NCI-H82 treated with DMSO at 0.1 percent for 48 hours (cell line): ENCODE data around the gene EFNA5.

Source experiments
- DNase-seq: peaks from one replicate; lab custom pipeline; 2025; ENCODE audit not compliant: unreplicated experiment; lab: John Stamatoyannopoulos, UW

The EFNA5 gene

GRCh38 chr5:107670932-107671741, at the start of gene EFNA5:
Gene EFNA5 (minus strand): TSS chr5:107670937.
- no peak for DNase-seq

DNA sequence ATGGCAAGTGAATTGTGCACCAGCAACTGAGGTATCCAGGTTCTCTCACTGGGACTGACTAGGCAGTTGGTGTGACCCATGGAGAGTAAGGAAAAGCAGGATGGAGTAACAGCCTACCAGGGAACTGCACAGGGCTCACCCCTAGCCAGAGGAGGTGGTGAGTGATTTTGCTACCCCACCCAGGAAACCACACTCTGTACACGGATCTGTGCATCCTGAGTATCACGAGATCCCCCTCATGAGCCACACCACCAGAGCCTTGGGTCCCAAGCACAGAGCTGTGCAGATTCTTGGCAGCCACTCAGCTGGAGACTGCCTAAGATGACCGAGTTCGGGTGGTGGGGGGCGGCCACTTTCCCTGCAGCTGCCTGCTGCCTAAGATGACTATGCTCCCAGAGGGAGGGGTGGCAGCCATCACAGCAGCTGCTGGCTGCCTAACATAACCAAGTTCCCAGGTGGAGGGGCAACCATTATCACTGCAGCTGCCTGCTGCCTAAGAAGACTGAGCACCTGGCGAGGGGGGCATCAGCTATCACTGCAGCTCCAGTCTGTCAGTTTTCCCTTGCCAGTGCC, 48.4 kb upstream of the EFNA5 start:
- DNase-seq, result no peak

GRCh38 chr5:107717816-107718215, 47.1 kb upstream of the EFNA5 start:
- DNase-seq, result no peak

DNA sequence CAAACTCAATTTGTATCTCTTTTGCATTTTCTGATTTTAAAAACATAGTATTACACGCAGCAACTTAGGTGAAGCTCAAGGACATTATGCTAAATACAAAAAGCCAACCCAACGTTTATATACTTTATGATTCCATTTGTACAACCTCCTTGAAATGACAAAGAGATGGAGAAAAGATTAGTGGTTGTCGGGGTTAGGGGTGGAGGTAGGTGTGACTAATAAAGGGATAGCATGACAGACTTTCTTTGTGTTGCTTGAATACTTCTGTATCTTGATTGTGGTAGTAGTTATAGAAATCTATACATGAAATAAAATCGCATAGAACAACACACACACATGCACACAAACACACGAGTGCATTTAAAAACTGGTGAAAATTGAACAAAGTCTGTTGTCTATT, 42.5 kb upstream of the EFNA5 start:
- DNase-seq, result no peak

DNA sequence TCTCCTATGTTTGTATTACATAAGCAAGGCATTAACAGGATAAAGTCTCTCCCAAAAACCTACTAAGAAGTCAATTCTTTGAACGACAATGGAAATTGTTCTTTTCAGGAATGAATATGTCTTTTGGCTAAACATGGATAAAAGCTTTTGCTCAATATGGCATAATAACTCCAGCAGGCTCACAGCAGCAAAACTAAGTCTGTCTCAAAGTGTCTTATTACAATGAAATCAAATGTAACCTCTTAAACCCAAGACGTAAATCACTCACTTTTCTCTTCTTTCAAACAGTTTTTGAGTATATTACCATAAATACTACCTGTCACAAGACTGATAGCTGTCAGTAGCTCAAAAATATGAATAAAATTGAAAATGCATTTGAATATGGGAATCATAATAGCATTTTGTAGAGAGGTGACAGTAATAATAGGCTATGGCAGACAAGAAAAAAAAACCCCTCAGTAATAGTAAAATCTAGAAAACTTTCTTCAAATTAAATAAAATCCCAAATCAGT, 41.7 kb upstream of the EFNA5 start:
- no peak for DNase-seq

GRCh38 chr5:107705402-107706014, 34.8 kb upstream of the EFNA5 start:
- DNase-seq, result no peak

DNA sequence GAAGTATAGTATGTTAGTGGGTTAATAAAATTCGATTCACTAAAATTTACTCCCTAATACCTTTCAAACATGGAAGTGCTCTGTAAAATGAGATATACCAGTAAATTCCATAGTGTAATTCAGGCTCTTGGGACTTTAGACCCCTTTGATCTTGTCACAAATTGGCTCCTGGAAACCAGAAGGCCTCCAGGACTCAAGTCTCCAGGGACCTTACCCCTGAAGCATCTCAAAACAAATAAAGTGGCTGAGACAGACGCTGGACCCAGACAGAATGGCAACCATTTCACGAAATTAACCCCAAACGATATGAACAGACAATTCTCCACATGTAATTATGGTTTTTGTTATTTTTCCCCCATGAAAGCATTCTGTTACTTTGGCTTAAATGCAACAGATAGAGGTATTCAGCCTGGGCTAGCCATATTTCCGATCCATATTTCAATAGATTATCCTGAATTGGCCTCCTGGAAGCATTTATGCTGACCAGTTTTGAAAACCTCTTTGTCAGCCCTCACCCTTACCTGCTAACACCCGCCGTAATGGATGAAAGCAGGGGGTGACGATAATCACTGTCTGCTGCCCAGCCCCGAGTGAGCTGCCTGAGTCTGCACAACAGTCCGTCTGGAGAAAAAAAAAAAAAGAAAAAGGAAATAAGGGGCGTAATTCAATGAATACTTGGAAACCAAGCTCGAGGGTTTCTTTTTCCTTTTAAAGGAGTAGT, 34.1 kb upstream of the EFNA5 start:
- no peak for DNase-seq

DNA sequence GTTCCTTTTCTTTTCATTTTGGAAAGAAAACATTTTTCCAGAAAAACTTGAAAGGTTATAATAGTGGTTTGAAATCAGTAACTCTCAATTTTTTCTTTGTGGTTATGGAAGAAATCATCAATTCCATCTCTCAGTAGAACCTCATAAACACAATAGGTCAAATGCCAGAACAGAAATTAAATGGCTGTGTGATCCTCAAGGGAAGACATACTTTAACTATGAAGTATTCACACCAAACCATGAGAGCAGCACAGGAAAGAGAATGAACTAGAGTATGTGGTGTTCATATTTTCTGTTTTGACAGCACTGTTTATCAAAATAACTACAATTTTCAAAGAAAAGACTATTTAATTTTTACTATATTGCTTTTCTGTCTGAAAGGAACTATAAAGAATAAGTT, 29.7 kb upstream of the EFNA5 start:
- no peak for DNase-seq

GRCh38 chr5:107699425-107699824, 28.7 kb upstream of the EFNA5 start:
- DNase-seq, result no peak

DNA sequence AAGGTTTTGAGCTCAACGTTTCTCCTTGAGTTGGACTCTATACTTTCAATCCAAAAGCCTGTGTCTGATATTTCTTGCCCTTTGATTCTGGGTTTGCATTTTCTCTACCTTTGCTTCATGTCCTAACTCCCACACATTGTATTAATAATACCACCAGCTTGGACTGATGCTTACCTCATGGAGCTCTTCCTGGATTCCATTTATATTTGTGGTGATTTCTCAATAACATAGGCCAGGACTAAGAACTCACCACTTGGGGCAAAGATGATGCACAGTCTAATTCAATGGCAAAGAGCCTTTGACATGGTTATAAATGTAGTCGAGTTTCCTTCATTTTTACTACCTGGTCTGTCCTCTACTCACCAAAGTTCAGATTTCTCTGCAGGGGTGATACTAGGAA, 27.5 kb upstream of the EFNA5 start:
- no peak for DNase-seq

DNA sequence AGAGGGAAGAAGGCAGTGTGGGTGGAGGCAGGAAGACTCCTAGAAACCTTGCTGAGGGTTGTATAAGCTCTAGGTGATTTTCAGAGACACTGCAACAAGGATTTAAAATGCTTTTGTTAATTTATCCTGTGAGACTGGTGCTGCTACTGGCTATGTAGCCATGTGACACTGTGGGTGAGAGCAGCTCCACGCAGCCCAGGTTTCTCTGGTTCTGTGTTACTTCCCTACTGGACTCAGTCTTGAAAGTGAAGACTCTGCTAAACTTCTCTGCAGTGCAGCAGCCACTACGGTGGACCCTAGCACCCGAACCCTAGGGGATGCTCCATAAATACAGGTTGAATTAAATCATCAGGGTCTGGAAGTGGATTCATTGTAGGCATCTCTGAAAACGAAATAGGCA, 25.8 kb upstream of the EFNA5 start:
- no peak for DNase-seq

- no peak for DNase-seq
These were observed 25.3 kb upstream of the EFNA5 start for GRCh38 chr5:107696080-107696479.

DNA sequence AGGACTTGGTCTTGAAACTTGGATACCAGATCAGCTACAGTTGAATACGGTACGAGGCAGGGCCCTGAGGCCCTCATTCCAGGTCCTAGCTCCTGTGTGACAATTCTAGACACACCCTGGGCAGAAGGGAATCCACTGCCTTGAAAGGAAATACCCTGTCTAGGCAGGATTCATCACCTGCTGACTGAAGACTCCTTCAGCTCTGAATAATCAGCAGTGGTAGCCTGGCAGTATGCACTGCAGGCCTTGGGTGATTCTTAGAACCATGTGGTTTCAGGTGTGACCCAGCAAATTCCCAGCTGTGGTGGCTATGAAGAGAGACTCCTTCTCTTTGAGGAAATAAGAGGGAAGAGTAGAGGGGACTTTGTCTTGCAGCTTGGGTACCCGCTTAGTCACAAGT, 17.2 kb upstream of the EFNA5 start:
- DNase-seq, result no peak

DNA sequence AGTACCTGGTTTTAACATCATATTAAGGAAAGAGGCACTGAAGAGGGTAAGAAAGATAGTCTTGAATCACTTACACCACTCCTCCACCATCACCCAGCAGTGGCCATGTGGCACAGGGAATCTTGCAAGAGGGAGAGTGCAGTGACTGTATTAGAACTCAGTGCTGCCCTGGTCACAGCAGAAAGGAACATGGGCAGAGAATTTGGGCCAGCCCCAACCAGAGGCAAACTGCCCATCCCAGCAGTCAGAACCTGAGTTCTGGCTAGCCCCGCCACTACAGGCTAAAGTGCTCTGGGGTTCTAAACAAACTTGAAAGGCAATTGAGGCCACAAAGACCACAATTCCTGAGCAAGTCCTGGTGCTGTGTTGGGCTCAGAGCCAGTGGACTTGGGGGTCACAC, 16.7 kb upstream of the EFNA5 start:
- no peak for DNase-seq

DNA sequence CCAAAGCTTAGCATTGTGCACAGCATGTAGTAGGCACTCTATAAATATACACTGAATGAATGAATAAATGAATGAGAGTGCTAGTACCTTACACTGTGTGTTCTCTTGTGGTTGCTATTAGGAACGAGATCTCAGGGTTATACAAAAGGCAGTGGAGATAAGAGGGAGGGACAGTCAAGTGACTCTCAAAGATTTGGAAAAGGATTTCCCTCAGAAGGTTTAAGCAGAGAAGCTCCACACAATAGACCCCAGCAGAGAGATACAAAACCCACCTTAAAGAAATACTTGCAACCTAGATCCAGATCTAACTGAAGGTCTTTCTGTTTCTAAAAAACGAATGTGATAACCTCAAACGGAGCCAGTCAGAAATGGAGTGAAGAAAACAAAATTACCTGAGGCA, 11.8 kb upstream of the EFNA5 start:
- no peak for DNase-seq

- no peak for DNase-seq
These were observed 10.1 kb upstream of the EFNA5 start for GRCh38 chr5:107680799-107681198.

DNA sequence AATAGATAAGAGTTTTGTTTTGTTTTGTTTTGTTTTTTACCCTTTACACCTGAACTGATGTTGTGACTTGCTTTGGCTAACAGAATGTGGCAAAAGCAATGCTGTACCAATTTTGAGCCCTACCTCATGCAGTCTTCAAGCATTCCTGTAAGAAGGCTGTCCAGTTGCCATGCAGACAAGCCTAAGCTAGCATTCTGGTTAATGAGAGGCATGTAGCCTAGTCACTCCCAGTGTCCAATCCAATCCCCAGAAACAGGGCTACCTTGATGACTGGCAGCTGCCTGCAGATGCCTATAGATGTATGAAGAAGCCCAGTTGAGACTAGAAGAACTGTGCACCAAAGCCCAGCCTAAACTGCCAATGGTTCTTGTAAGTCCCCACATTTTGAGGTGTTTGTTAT, 9.4 kb upstream of the EFNA5 start:
- DNase-seq, result no peak

DNA sequence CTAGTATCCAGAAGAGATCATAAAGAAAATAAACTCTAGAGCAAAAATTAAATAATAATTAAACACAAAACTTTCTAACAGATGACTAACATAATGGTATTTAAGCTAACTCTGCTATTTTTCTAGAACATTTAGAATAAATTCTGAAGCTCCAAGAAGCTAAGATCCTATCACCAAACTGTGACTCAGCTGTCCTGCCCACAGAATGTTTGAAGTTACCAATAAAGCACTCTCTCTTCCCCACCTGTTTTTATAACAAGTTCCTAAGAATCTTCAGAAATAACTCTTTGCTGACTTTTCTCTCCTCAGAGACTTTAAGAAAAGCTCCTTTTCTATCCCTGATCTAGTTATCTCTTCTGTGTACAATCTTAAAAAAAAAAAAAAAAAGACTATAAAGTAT, 6.0 kb upstream of the EFNA5 start:
- DNase-seq, result no peak

- no peak for DNase-seq
These were observed 4.5 kb upstream of the EFNA5 start for GRCh38 chr5:107675201-107675600.

DNA sequence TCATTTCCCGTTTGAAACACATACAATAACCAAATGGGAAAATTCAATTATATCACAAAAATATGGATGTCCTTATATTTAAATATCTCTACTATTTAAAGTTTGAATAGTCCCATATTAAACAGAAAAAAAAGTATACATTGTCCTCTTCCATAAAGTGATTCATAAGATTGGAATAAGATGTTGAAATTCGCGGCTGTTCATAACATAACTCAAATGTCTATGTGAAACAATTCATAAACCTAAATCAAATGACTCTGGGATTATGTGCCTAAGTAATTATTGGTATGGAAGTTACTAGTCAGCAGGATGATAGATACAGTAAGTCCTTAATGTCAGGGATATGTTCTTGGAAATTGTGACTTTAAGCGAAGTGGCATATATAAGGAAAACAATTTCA, 3.9 kb upstream of the EFNA5 start:
- no peak for DNase-seq

DNA sequence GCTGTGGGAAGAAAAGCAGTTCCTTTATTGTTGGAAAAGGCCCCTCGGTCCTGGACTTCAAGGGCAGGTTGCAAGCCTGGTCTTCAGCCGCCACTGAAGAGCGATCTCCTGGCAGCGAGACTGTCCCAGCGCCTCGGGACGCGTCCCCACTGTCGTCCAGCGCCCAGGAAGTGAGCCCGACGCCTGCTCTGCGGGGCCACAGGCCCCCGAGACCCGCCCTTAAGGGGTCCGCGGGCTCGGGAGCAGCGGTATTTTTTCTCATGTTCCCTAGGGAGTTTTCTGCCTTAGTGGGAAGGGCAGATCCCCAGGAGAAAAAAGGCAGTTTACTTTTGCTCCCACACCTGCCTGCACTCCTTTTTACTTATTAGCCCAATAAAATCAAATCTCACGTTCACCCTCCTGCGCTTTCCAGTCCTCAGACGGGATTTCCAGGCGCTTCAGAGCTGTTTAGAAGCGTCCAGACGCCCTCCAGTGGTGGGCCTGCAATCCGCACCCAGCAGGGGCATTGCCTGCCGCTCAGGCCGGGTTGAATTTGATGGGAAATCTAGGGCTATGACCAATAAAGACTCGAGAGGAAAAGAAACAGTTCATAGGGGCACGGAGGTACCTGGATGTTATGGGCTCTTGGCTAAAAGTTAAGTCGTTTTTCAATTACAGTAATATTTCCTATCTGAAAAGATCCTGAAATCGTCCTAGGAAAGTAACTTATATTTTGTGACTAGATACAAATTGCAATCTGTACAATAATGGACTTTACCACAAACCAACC, 2.8 kb upstream of the EFNA5 start:
- peak; percentile 65 for DNase-seq
